Epithelial cell of prostate (primary cell): Measurements from ENCODE around the gene B3GNT2.
"Not testable (repeated sequence)": the region's sequence is repeated elsewhere in the genome, so short reads cannot be mapped to it uniquely, and the experiment has no call there.

Experiments
- DNase-seq: peaks from one replicate; pipeline ENCODE4 v3.0.0-alpha.2; 2011; ENCODE audit warnings: low read depth, low spot score
- H3K27ac ChIP-seq: fragments of 450-650 bp; 2 replicates; pipeline ENCODE4 v1.5.1; 2017; ENCODE audit warnings: mild to moderate bottlenecking

B3GNT2 gene

GRCh38 chr2:62229082-62229605 is 33.2 kb downstream of the B3GNT2 start:
- H3K27ac ChIP-seq, result no peak overlapping the region
- DNase-seq, result no peak

GRCh38 chr2:62231541-62231940 is 35.6 kb downstream of the B3GNT2 start:
- H3K27ac ChIP-seq, result no peak overlapping the region
- no peak for DNase-seq

GRCh38 chr2:62234755-62235655 is 39.1 kb downstream of the B3GNT2 start:
- no peak for DNase-seq
- H3K27ac ChIP-seq, result no peak overlapping the region

- no peak overlapping the region for H3K27ac ChIP-seq
- DNase-seq, result no peak
Observed at GRCh38 chr2:62236499-62236898, 40.6 kb downstream of the B3GNT2 start.

- H3K27ac ChIP-seq, result no peak overlapping the region
- no peak for DNase-seq
Observed at GRCh38 chr2:62238236-62238635, 42.3 kb downstream of the B3GNT2 start.

- H3K27ac ChIP-seq, result no peak overlapping the region
- DNase-seq, result no peak
Observed at GRCh38 chr2:62240546-62240945, 44.6 kb downstream of the B3GNT2 start.

- DNase-seq, result no peak
- no peak overlapping the region for H3K27ac ChIP-seq
Observed at GRCh38 chr2:62243983-62244382, 48.1 kb downstream of the B3GNT2 start.

- DNase-seq, result no peak
- no peak overlapping the region for H3K27ac ChIP-seq
Observed at GRCh38 chr2:62248226-62248625, 52.3 kb downstream of the B3GNT2 start.

GRCh38 chr2:62250239-62250638 is 54.3 kb downstream of the B3GNT2 start:
- H3K27ac ChIP-seq, result no peak overlapping the region
- DNase-seq, result no peak

GRCh38 chr2:62254424-62255266 is 58.7 kb downstream of the B3GNT2 start:
- no peak overlapping the region for H3K27ac ChIP-seq
- no peak for DNase-seq

GRCh38 chr2:62257466-62257865 is 61.6 kb downstream of the B3GNT2 start:
- DNase-seq, result no peak
- H3K27ac ChIP-seq, result no peak overlapping the region

GRCh38 chr2:62263076-62263715 is 67.3 kb downstream of the B3GNT2 start:
- no peak for DNase-seq
- H3K27ac ChIP-seq, result no peak overlapping the region

- no peak for DNase-seq
- H3K27ac ChIP-seq, result no peak overlapping the region
Observed at GRCh38 chr2:62264186-62264585, 68.3 kb downstream of the B3GNT2 start.

- no peak overlapping the region for H3K27ac ChIP-seq
- DNase-seq, result no peak
Observed at GRCh38 chr2:62265106-62265505, 69.2 kb downstream of the B3GNT2 start.

- no peak overlapping the region for H3K27ac ChIP-seq
- DNase-seq, result no peak
Observed at GRCh38 chr2:62266433-62267038, 70.6 kb downstream of the B3GNT2 start.

GRCh38 chr2:62267696-62268095 is 71.8 kb downstream of the B3GNT2 start:
- H3K27ac ChIP-seq, result no peak overlapping the region
- DNase-seq, result no peak

- not testable (repeated sequence) for H3K27ac ChIP-seq, DNase-seq
Observed at GRCh38 chr2:62268681-62269188, 72.8 kb downstream of the B3GNT2 start.

GRCh38 chr2:62270728-62271127 is 74.8 kb downstream of the B3GNT2 start:
- DNase-seq, result no peak
- H3K27ac ChIP-seq, result no peak overlapping the region
